ENCODE data around the gene ENTPD3.

- TF ChIP-seq SPI1 (IDR thresholded peaks at IDR 0.05; ENCODE audit: low read depth, low read length) (no peak), POLR2A (IDR thresholded peaks at IDR 0.05; ENCODE audit: low read depth, low read length) (no peak), POLR2AphosphoS5 (IDR thresholded peaks at IDR 0.05; ENCODE audit: low read depth, low read length) (no peak)
Measured at GRCh38 chr3:40417845-40418543, 31.0 kb downstream of the ENTPD3 start.
